ENCODE results near the gene CAPN9. TPM values are rescaled to one million over a fixed set of nuclear protein-coding genes. Genes with fewer than 3 reads are reported as not detected.
"Not testable (repeated sequence)": the region's sequence is repeated elsewhere in the genome, so short reads cannot be mapped to it uniquely, and the experiment has no call there.

The CAPN9 gene
- total RNA-seq, 2 experiments from 2014 or later: not detected

DNA sequence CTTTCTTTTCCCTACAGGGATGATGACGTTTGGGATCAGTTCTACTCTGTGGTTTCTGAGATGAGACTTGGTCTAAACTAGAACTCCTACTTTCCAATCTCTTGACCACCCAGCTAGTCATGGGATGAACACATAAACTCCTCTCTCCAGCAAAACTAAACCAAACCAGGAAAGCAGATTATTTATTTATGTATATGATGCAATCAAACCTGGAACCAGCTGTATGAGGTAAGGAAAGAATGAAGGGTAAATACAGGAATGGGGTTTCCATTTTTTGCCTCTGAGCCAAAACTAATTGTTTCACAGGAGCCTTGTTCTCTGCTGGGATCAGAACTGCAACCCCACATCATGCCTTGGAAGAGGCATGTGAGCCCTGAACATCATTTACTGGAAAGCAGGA, 29.9 kb upstream of the CAPN9 start:
- no peak overlapping the region for H3K4me3 Mint-ChIP-seq
- H3K27me3 Mint-ChIP-seq: peaks cover 15% of the 10 kb centered on the region
- H3K36me3 Mint-ChIP-seq: no peaks in the 10 kb centered on the region
- ATAC-seq (ENCODE audit: low read depth) (no peak), DNase-seq (no peak)
- H3K4me1 Mint-ChIP-seq: no peaks in the 10 kb centered on the region
- POLR2A ChIA-PET: no interaction called here
- H3K27ac Mint-ChIP-seq: no peak overlapping the region
- peaks cover 6% of the 10 kb centered on the region for H3K9me3 Mint-ChIP-seq

DNA sequence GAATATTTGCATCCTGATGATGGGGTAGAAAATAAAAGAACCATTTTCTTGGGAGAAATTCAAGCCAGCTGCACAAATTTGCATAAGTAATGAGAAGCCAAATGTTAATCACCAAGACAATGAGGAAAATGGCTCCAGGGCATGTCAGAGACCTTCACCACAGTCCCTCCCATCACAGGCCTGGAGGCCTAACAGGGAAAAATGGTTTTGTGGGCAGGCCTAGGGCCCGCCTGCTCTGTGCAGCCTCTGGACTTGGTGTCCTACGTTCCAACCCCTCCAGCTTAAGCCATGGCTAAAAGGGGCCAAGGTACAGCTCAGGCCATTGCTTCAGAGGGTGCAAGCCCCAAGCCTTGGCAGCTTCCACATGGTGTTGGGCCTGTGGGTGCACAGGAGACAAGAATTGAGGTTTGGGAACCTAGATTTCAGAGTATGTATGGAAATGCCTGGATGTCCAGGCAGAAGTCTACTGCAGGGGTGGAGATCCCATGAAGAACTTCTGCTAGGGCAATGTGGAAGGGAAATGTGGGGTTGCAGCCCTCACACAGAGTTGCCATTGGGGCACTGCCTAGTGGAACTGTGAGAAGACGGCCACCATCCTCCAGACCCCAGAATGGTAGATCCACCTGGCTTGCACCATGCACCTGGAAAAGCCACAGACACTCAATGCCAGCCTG, 25.2 kb upstream of the CAPN9 start:
- DNase-seq; POLR2A ChIA-PET; H3K9me3 Mint-ChIP-seq; H3K27ac Mint-ChIP-seq; H3K4me1 Mint-ChIP-seq; H3K4me3 Mint-ChIP-seq; ATAC-seq (ENCODE audit: low read depth); H3K36me3 Mint-ChIP-seq: not testable (repeated sequence)
- H3K27me3 Mint-ChIP-seq: peaks cover 12% of the 10 kb centered on the region

DNA sequence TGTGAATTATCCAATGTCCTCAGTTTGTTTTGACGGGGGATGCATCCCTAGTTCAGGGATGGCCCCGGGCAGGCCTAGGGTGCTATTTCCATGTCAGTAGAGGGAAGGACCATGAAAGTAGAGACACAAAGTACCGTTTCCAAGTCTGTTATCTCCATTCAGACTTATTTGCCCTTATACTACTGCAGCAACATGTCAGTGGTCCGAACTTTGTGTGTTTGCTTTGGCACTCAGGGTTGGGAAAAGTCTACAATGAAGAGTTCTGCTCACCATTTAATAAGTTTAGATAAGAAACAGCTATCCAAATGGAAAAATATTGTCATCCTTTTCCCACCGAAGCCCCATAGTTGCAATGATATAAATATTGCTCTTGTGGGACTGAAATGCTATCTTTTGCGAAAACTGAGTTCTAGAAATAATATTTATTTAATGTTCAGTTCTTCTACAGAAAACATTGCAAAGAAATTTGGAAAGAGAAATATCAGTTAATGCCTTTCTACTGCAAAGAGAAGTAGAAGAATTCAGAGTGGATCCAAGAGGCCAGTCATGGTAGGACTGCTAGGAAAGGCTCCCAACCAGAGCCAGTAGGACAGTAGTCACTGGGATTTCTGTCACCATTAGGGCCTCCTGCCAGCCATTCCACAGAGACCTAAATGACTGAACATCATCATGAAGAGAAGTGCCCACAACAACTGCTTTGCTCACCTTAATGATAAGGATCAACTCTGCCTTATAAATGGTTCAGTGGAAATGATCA, 21.8 kb upstream of the CAPN9 start:
- Mint-ChIP-seq H3K27ac (no peak overlapping the region), H3K4me1 (no peaks in the 10 kb centered on the region), H3K9me3 (peaks cover 4% of the 10 kb centered on the region), H3K36me3 (no peaks in the 10 kb centered on the region), H3K27me3 (peaks cover 18% of the 10 kb centered on the region), H3K4me3 (no peak overlapping the region)
- POLR2A ChIA-PET: no interaction called here
- DNase-seq (no peak), ATAC-seq (ENCODE audit: low read depth) (no peak)

DNA sequence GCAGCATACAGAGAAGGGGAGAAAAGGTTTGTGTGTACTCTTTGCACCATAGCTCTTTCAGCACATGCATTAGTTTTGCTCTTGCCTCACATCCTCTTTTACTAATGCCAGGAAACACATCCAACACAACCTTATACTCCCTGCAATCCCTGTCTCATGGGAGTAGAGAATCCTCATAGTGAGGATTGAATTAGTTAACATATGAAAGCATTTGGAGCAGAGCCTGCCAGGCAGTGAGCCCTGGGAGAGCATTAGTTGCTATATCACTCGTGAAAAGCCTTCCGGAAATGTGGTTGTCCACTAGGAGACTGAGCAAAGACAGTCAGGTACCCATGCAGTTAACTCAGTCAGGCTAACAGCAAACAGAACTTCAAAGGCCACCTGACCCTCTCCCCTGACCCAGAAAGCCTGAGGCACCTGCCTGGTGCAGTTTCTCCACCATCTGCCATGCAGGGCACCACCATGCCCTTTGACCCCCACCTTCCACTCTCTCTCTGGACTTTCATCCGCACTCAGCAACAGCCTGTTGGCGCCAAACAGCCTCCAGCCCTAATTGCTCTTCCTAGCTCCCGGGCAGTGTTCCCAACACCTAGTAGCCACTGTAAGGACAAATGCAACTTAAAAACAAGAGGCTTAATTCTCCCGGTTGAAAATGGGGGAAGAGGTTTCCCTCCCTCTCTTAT, 18.3 kb upstream of the CAPN9 start:
- H3K27me3 Mint-ChIP-seq: peaks cover 18% of the 10 kb centered on the region
- ATAC-seq (ENCODE audit: low read depth) (no peak), DNase-seq (no peak)
- H3K4me3 Mint-ChIP-seq: no peak overlapping the region
- H3K36me3 Mint-ChIP-seq: no peaks in the 10 kb centered on the region
- H3K9me3 Mint-ChIP-seq: no peaks in the 10 kb centered on the region
- H3K27ac Mint-ChIP-seq: no peak overlapping the region
- no peaks in the 10 kb centered on the region for H3K4me1 Mint-ChIP-seq
- POLR2A ChIA-PET: no interaction called here

DNA sequence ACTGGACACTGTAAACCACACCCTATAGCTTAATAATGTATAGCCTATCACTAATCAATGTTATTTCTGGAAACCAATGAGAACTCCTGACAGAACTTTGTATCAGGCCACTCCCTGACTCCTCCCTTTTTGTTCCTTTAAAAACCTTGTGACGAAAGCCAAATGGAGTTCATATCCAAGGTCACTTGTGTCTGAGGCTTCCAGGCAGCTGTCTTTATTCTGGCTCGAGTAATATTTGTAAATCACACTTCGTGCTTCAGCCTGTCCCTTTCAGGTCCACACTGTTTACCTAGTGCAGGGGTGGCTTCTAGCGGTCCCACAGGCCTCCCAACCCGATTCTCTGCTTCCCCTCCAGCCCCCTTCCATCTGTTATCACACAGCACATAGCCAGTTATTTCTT, 16.2 kb upstream of the CAPN9 start:
- Mint-ChIP-seq H3K9me3 (no peaks in the 10 kb centered on the region), H3K36me3 (no peaks in the 10 kb centered on the region), H3K4me3 (no peak overlapping the region), H3K27me3 (peaks cover 18% of the 10 kb centered on the region), H3K4me1 (no peaks in the 10 kb centered on the region), H3K27ac (no peak overlapping the region)
- ATAC-seq (ENCODE audit: low read depth): no peak
- DNase-seq: no peak
- POLR2A ChIA-PET: no interaction called here

DNA sequence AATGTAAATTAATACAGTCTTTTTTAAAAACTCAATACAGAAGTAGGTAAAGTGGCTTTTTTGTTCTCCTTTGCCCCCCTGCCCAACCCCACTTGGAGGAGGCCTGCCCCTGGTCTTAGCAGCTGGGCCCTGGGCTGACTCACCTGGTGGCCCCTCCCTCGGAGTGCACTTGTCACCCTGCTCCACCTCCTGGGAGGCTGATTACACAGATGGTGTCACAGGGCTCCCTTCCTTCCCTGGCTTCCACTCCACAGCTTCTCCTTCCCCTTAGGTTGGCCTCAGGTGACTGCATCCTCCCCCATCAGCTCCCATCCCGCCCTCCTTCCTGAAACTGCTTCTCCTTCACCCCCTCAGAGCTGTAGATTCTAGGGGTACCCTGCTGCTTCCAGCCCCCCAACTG, 11.7 kb upstream of the CAPN9 start:
- H3K4me3 Mint-ChIP-seq: no peak overlapping the region
- no peaks in the 10 kb centered on the region for H3K4me1 Mint-ChIP-seq
- ATAC-seq (ENCODE audit: low read depth) (no peak), DNase-seq (no peak)
- H3K9me3 Mint-ChIP-seq: peaks cover 1% of the 10 kb centered on the region
- no peak overlapping the region for H3K27ac Mint-ChIP-seq
- POLR2A ChIA-PET: no interaction called here
- peaks cover 9% of the 10 kb centered on the region for H3K27me3 Mint-ChIP-seq
- H3K36me3 Mint-ChIP-seq: no peaks in the 10 kb centered on the region

DNA sequence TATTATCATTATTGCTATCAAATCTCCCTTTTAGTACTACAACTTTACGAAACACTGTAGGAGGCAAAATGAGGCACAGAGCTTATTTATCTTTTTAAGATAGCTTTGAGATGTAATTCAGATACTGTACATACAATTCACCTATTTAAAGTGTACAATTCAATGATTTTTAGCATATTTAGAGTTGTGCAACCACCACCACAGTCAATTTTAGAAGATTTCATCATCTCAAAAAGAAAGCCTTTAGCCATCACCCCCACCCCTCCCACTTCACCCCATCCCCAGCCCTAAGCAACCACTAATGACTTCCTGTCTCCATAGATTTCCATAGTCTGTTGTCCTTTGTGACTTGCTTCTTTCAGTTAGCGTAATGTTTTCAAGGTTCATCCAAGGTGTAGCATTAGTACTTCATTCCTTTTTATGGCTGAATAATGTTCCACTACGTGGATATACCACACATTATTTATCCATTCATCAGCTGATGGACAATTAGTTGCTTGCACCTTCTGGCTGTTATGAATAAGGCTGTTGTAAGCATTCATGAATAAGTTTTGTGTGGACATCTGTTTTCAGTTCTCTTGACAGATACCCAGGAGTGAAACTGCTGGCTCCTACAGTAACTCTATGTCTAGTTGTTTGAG, 9.4 kb upstream of the CAPN9 start:
- no peak for ATAC-seq (ENCODE audit: low read depth)

DNA sequence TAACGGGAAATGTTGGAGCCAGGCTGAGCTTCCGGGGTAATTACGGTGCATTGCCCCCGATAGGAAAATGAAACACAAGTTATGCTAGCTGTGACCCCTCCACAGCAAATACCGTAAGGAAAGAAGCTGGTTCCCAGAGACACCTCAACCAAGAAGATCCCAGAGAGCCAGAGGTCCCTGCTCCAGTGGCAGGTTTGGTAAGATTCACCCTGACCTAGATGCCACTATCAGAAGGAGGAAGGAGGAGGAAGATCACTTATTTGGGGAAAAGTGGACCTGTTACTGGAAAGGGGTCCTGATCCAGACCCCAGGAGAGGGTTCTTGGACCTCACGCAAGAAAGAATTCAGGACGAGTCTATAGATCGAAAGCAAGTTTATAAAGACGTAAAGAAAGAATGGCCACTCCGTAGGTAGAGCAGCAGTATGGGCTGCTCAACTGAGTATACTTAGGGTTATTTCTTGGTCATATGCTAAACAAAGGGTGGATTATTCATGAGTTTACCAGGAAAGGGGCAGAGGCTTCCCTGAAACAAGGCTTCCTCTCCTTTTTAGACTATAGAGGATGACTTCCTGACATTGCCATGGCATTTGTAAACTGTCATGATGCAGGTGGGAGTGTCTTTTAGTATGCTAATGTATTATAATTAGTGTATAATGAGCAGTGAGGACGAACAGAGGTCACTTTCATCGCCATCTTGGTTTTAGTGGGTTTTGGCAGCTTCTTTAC, 7.5 kb upstream of the CAPN9 start:
- POLR2A ChIA-PET: no interaction called here
- DNase-seq: no peak
- no peak for ATAC-seq (ENCODE audit: low read depth)
- Mint-ChIP-seq H3K9me3 (peaks cover 1% of the 10 kb centered on the region), H3K27me3 (peaks cover 5% of the 10 kb centered on the region), H3K36me3 (no peaks in the 10 kb centered on the region), H3K27ac (no peak overlapping the region), H3K4me1 (no peaks in the 10 kb centered on the region), H3K4me3 (no peak overlapping the region)

More for the DNA sequence above, 9.4 kb upstream of the CAPN9 start:
- no peaks in the 10 kb centered on the region for H3K4me1 Mint-ChIP-seq
- H3K4me3 Mint-ChIP-seq: no peak overlapping the region
- H3K36me3 Mint-ChIP-seq: no peaks in the 10 kb centered on the region
- no peak overlapping the region for H3K27ac Mint-ChIP-seq
- peaks cover 7% of the 10 kb centered on the region for H3K27me3 Mint-ChIP-seq
- POLR2A ChIA-PET: no interaction called here
- no peak for DNase-seq
- H3K9me3 Mint-ChIP-seq: peaks cover 1% of the 10 kb centered on the region

DNA sequence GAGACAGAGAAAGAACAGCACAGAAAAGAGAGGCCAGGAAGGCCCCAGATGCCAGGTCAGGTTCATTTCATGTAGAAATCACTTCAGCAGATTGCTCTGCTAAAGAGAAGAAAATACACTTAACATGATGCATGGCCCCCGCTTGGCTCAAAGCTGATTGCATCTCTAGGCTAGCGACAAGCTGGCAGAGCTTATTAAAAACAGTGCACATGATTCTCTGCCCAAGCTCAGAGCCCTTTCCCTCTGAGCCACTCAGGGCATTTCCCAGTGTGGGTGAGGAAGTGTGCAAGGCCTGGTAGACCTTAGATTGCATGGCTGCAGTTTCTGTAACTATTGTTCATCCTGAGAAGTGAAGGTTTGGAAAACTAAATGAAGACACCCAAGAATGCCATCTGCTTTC, 3.3 kb upstream of the CAPN9 start:
- no peak for DNase-seq
- no peak overlapping the region for H3K4me3 Mint-ChIP-seq
- H3K27ac Mint-ChIP-seq: no peak overlapping the region
- POLR2A ChIA-PET: no interaction called here
- H3K27me3 Mint-ChIP-seq: peaks cover 5% of the 10 kb centered on the region
- no peaks in the 10 kb centered on the region for H3K36me3 Mint-ChIP-seq
- no peaks in the 10 kb centered on the region for H3K9me3 Mint-ChIP-seq
- no peak for ATAC-seq (ENCODE audit: low read depth)
- no peaks in the 10 kb centered on the region for H3K4me1 Mint-ChIP-seq

DNA sequence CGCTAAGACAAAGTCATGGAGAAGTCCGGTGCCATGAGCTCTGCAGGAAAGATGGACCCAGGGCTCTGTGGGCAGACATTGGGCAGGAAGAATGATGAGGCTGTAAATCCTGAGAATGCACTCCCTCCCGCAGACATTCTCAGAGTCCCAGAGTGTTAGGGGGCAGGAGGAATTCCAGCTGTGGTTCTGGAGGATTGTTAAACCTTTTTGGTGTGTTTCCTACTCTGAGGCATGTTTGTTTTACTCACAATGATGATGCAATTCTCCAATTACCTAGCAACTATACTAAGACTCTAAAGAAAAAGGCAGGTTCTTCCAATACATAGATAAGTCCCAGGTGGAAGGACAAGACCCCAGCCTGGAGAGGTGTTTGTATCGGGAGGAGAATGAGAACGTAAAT, 2.8 kb upstream of the CAPN9 start:
- POLR2A ChIA-PET: no interaction called here
- H3K27me3 Mint-ChIP-seq: peaks cover 3% of the 10 kb centered on the region
- DNase-seq (no peak), ATAC-seq (ENCODE audit: low read depth) (no peak)
- no peaks in the 10 kb centered on the region for H3K9me3 Mint-ChIP-seq
- H3K27ac Mint-ChIP-seq: no peak overlapping the region
- no peaks in the 10 kb centered on the region for H3K36me3 Mint-ChIP-seq
- no peak overlapping the region for H3K4me3 Mint-ChIP-seq
- no peaks in the 10 kb centered on the region for H3K4me1 Mint-ChIP-seq

DNA sequence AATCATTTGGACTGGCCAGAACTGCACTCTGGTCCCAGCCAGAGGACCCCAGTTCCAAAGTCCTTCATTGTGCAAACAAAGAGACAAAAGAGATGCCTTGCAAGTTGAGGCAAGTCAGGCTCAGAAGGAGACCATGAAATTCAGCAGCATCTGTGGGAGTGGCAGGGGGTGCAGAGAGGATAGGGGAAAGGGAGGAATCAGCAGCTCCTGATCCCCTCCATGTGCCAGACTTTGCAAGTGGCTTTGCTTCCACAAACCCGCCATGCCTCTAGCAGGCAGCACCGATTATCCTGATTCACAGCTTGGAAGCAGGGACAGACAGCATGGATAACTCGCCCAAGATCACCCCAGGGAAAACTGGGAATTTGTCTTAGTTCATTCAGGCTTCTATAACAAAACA, 2.1 kb upstream of the CAPN9 start:
- peaks cover 3% of the 10 kb centered on the region for H3K27me3 Mint-ChIP-seq
- DNase-seq: no peak
- ATAC-seq (ENCODE audit: low read depth): no peak
- no peaks in the 10 kb centered on the region for H3K9me3 Mint-ChIP-seq
- POLR2A ChIA-PET: no interaction called here
- H3K4me1 Mint-ChIP-seq: no peaks in the 10 kb centered on the region
- no peak overlapping the region for H3K27ac Mint-ChIP-seq
- no peaks in the 10 kb centered on the region for H3K36me3 Mint-ChIP-seq
- no peak overlapping the region for H3K4me3 Mint-ChIP-seq

DNA sequence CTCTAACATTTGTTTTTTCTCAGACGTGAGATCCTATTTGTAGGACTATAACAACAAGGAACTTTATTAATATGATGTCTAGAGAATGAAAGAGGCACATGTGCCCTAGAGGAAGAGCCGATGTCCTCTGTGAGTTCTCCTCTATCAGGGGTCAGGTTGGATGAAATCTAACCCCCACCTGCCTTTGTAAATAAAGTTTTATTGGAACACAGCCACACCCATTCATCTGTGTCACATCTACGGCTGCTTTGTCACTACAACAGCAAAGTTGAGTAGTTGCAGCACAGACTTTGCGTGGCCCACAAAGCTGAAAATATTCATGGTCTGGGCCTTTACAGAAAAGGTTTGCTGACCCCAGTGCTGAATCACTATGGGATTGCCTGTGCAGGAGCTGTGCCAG, 571 bp upstream of the CAPN9 start:
- ATAC-seq (ENCODE audit: low read depth): no peak
- no peak overlapping the region for H3K4me3 Mint-ChIP-seq
- H3K36me3 Mint-ChIP-seq: no peaks in the 10 kb centered on the region
- POLR2A ChIA-PET: no interaction called here
- no peak for DNase-seq
- no peak overlapping the region for H3K27ac Mint-ChIP-seq
- H3K27me3 Mint-ChIP-seq: peaks cover 3% of the 10 kb centered on the region
- no peaks in the 10 kb centered on the region for H3K4me1 Mint-ChIP-seq
- no peaks in the 10 kb centered on the region for H3K9me3 Mint-ChIP-seq
